Neural progenitor cell (in vitro differentiated cells): ENCODE measurements around the gene CEP89. TPM values are rescaled to one million over a fixed set of nuclear protein-coding genes. Genes with fewer than 3 reads are reported as not detected.
"Not testable (repeated sequence)": the region's sequence is repeated elsewhere in the genome, so short reads cannot be mapped to it uniquely, and the experiment has no call there.

Experiments
- DNase-seq: peaks from one replicate; pipeline ENCODE4 v3.0.0-alpha.2; 2016; ENCODE audit warnings: low spot score
- H2AFZ ChIP-seq: fragments of 200-600 bp; sonication (generic); replicated peaks from 2 replicates; pipeline ENCODE4 v1.6.1; 2016; ENCODE audit warnings: antibody characterized with exemption
- H3F3A ChIP-seq: fragments of 200-600 bp; sonication (generic); 2 replicates; pipeline ENCODE4 v1.6.1; 2016; ENCODE audit warnings: antibody characterized with exemption, low read depth
- H3K27ac ChIP-seq: fragments of 200-600 bp; sonication (generic); 2 replicates; pipeline ENCODE4 v1.5.1; 2016; ENCODE audit warnings: mild to moderate bottlenecking
- H3K27me3 ChIP-seq: fragments of 200-600 bp; sonication (generic); 2 replicates; pipeline ENCODE4 v1.6.1; 2016; ENCODE audit warnings: mild to moderate bottlenecking, moderate library complexity
- H3K36me3 ChIP-seq: fragments of 200-600 bp; sonication (generic); 2 replicates; pipeline ENCODE4 v1.5.1; 2016
- H3K4me1 ChIP-seq: fragments of 200-600 bp; sonication (generic); 2 replicates; pipeline ENCODE4 v1.6.1; 2016; ENCODE audit warnings: mixed run types
- H3K4me2 ChIP-seq: fragments of 200-600 bp; sonication (generic); 2 replicates; pipeline ENCODE4 v1.6.1; 2016
- H3K4me3 ChIP-seq: fragments of 200-600 bp; sonication (generic); 2 replicates; pipeline ENCODE4 v1.5.1; 2016
- H3K79me2 ChIP-seq: fragments of 200-600 bp; sonication (generic); 2 replicates; pipeline ENCODE4 v1.6.1; 2016; ENCODE audit warnings: low read depth
- H3K9ac ChIP-seq: fragments of 200-600 bp; sonication (generic); 2 replicates; pipeline ENCODE4 v1.6.1; 2016
- H3K9me3 ChIP-seq: fragments of 200-600 bp; sonication (generic); 2 replicates; pipeline ENCODE4 v1.5.1; 2016; ENCODE audit warnings: low read depth
- H4K20me1 ChIP-seq: fragments of 200-600 bp; sonication (generic); 2 replicates; pipeline ENCODE4 v1.6.1; 2016; ENCODE audit warnings: low read depth
- H3K27ac Mint-ChIP-seq: 3 replicates; pipeline ENCODE4 v1.8.0; 2021; ENCODE audit warnings: mixed read lengths
- H3K27me3 Mint-ChIP-seq: 2 replicates; pipeline ENCODE4 v1.8.0; 2022; ENCODE audit warnings: low read depth, mild to moderate bottlenecking, inconsistent platforms, moderate library complexity, mixed read lengths; ENCODE audit not compliant: insufficient read depth
- H3K36me3 Mint-ChIP-seq: 3 replicates; pipeline ENCODE4 v1.8.0; 2021; ENCODE audit warnings: mixed read lengths
- H3K4me1 Mint-ChIP-seq: 3 replicates; pipeline ENCODE4 v1.8.0; 2021; ENCODE audit warnings: mixed read lengths
- H3K4me3 Mint-ChIP-seq: 3 replicates; pipeline ENCODE4 v1.8.0; 2021; ENCODE audit warnings: mild to moderate bottlenecking, moderate library complexity, mixed read lengths
- H3K9me3 Mint-ChIP-seq: 3 replicates; pipeline ENCODE4 v1.8.0; 2020; ENCODE audit warnings: mixed read lengths
- EZH2 ChIP-seq: fragments of 200-600 bp; sonication (generic); IDR thresholded peaks from 2 replicates; pipeline ENCODE4 v1.6.1; 2017; ENCODE audit warnings: antibody characterized with exemption, mild to moderate bottlenecking, moderate library complexity
- EZH2phosphoT487 ChIP-seq: fragments of 200-600 bp; sonication (generic); IDR thresholded peaks from 2 replicates; pipeline ENCODE4 v1.6.1; 2017; ENCODE audit warnings: antibody characterized with exemption
- total RNA-seq: library from RNA; depleted of rRNA; stranded (reverse); fragments of >200 nt; gene quantifications from 2 replicates; pipeline ENCODE4 v1.2.3, GENCODE V29; 2015; ENCODE audit warnings: low replicate concordance
- TF ChIP-seq, protein P1 (sequence below): fragments of 200-600 bp; sonication (generic); IDR thresholded peaks from 2 replicates; pipeline ENCODE4 v1.5.1; 2017; ENCODE audit warnings: antibody characterized with exemption, mild to moderate bottlenecking

CEP89 gene
- total RNA-seq, 1 donor from 2014 or later, result 26.1 TPM

DNA sequence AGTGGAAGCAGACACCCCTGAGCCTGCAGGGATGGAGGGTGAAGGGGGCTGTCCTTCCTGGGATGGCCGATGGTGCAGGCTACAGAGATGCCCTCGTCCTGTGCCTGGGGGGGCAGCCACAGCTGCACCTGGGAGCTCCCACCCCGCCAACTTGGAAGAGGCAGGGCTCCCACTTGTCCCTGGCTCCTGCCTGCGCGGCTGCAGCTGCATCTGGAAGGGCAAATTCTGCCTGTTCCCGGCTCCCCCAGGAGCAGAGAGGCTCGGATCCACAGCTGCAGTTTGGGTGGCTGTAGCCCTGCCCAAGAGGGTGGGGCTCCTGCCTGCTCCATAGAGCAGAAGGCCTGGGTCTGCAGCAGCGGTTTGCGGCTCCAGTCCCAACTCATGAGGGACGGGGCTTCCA lies 2.2 kb downstream of the CEP89 start:
- Mint-ChIP-seq H3K27me3 (peaks cover 2% of the 10 kb centered on the region), H3K4me1 (peaks cover 13% of the 10 kb centered on the region), H3K4me3 (no peak overlapping the region), H3K36me3 (peaks cover 12% of the 10 kb centered on the region), H3K9me3 (no peaks in the 10 kb centered on the region), H3K27ac (no peak overlapping the region)
- Histone ChIP-seq H4K20me1 (no peaks in the 10 kb centered on the region), H3K4me3 (no peak overlapping the region), H3K9ac (no peak overlapping the region), H3K36me3 (no peaks in the 10 kb centered on the region), H3K9me3 (no peaks in the 10 kb centered on the region), H3F3A (peaks cover 4% of the 10 kb centered on the region), H3K27me3 (no peaks in the 10 kb centered on the region), H3K4me1 (no peaks in the 10 kb centered on the region), H3K4me2 (no peak overlapping the region), H2AFZ (no peak overlapping the region), H3K79me2 (peaks cover 25% of the 10 kb centered on the region), H3K27ac (no peak overlapping the region)
- TF ChIP-seq, protein P1, sequence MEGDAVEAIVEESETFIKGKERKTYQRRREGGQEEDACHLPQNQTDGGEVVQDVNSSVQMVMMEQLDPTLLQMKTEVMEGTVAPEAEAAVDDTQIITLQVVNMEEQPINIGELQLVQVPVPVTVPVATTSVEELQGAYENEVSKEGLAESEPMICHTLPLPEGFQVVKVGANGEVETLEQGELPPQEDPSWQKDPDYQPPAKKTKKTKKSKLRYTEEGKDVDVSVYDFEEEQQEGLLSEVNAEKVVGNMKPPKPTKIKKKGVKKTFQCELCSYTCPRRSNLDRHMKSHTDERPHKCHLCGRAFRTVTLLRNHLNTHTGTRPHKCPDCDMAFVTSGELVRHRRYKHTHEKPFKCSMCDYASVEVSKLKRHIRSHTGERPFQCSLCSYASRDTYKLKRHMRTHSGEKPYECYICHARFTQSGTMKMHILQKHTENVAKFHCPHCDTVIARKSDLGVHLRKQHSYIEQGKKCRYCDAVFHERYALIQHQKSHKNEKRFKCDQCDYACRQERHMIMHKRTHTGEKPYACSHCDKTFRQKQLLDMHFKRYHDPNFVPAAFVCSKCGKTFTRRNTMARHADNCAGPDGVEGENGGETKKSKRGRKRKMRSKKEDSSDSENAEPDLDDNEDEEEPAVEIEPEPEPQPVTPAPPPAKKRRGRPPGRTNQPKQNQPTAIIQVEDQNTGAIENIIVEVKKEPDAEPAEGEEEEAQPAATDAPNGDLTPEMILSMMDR, result no peak
- TF ChIP-seq EZH2phosphoT487 (no peak), EZH2 (no peak)
- DNase-seq, result no peak

DNA sequence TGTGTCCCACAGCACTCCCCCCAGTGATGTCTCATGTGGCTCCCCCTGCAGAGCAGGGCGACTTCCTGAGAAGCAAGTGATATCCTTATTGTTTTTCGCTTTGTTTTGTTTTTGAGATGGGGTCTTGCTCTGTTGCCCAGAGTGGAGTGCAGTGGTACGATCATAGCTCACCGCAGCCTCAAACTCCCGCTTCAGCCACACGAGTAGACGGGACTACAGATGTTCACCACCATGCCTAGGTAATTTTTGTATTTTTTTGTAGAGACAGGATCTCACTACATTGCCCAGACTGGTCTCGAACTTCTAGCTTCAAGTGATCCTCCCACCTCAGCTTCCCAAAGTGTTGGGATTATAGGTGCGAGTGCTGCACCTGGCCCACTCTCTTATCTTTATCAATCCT lies 5.0 kb downstream of the CEP89 start:
- H3K27ac Mint-ChIP-seq, result no peak overlapping the region
- H3F3A ChIP-seq, result no peaks in the 10 kb centered on the region
- no peak overlapping the region for H3K4me2 ChIP-seq
- peaks cover 2% of the 10 kb centered on the region for H3K27me3 Mint-ChIP-seq
- H3K9me3 Mint-ChIP-seq, result no peaks in the 10 kb centered on the region
- peaks cover 3% of the 10 kb centered on the region for H3K36me3 ChIP-seq
- H2AFZ ChIP-seq, result no peak overlapping the region
- H3K4me3 ChIP-seq, result no peak overlapping the region
- DNase-seq, result no peak
- H3K27me3 ChIP-seq, result no peaks in the 10 kb centered on the region
- TF ChIP-seq, protein P1, result no peak
- no peak for TF ChIP-seq EZH2phosphoT487
- TF ChIP-seq EZH2, result no peak
- H3K27ac ChIP-seq, result no peak overlapping the region
- no peaks in the 10 kb centered on the region for H3K4me1 ChIP-seq
- no peak overlapping the region for H3K9ac ChIP-seq
- H3K36me3 Mint-ChIP-seq, result peaks cover 30% of the 10 kb centered on the region
- no peaks in the 10 kb centered on the region for H4K20me1 ChIP-seq
- H3K4me1 Mint-ChIP-seq, result peaks cover 6% of the 10 kb centered on the region
- H3K79me2 ChIP-seq, result peaks cover 25% of the 10 kb centered on the region
- H3K4me3 Mint-ChIP-seq, result no peak overlapping the region
- no peaks in the 10 kb centered on the region for H3K9me3 ChIP-seq

DNA sequence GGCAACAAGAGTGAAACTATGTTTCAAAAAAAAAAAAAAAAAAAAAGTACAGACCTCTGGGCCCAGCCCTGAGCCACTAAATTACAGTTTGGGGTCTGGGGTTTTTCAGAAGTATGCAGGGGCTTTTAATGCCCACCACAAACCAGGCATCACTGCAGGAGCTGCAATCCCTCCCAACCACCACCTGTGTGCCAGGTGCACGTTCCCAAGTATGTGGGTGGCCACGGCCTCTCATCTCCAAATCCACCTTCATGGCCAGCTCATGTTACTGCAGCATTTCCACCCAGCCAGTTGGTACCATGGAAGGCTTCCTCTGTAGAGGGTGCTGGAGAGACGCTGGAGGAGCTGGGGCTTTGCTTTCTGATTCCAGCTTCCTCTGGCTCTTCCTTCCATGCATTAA lies 26.5 kb downstream of the CEP89 start:
- Histone ChIP-seq H3K36me3 (no peaks in the 10 kb centered on the region), H3K9ac (no peak overlapping the region), H3K27ac (no peak overlapping the region), H4K20me1 (no peaks in the 10 kb centered on the region), H3K79me2 (no peaks in the 10 kb centered on the region), H3K4me3 (no peak overlapping the region), H3F3A (no peaks in the 10 kb centered on the region), H3K4me1 (no peaks in the 10 kb centered on the region), H2AFZ (no peak overlapping the region), H3K27me3 (no peaks in the 10 kb centered on the region), H3K9me3 (no peaks in the 10 kb centered on the region), H3K4me2 (no peak overlapping the region)
- no peak overlapping the region for H3K4me3 Mint-ChIP-seq
- no peak overlapping the region for H3K27ac Mint-ChIP-seq
- H3K27me3 Mint-ChIP-seq, result peaks cover 2% of the 10 kb centered on the region
- H3K36me3 Mint-ChIP-seq, result peaks cover 34% of the 10 kb centered on the region
- no peaks in the 10 kb centered on the region for H3K9me3 Mint-ChIP-seq
- no peak for TF ChIP-seq EZH2phosphoT487
- TF ChIP-seq, protein P1, result no peak
- TF ChIP-seq EZH2, result no peak
- H3K4me1 Mint-ChIP-seq, result no peaks in the 10 kb centered on the region
- DNase-seq, result no peak

DNA sequence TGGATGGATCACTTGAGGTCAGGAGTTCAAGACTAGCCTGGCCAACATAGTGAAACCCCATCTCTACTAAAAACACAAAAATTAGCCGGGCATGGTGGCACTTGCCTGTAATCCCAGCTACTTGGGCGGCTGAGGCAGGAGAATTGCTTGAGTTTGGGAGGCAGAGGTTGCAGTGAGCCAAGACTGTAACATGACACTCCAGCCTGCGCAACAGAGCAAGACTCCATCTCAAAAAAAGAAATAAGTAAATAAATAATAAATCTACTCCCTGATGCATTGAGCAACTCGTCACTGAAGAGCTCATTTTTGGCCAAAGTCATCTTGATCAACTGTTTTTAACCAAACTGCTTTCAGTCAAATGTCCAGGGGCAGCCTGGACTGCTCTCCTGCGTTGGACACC lies 30.5 kb downstream of the CEP89 start:
- H3K9me3 ChIP-seq, H4K20me1 ChIP-seq: not testable (repeated sequence)

More for the DNA sequence above, 30.5 kb downstream of the CEP89 start:
- not testable (repeated sequence) for H3K27me3 ChIP-seq, H3F3A ChIP-seq, H3K79me2 ChIP-seq, H3K27ac Mint-ChIP-seq, H3K4me3 Mint-ChIP-seq, H3K9ac ChIP-seq, H3K4me2 ChIP-seq, H3K27me3 Mint-ChIP-seq, H3K36me3 ChIP-seq, H2AFZ ChIP-seq, H3K9me3 Mint-ChIP-seq, H3K4me1 Mint-ChIP-seq, H3K4me3 ChIP-seq, DNase-seq, H3K27ac ChIP-seq, H3K4me1 ChIP-seq
- peaks cover 26% of the 10 kb centered on the region for H3K36me3 Mint-ChIP-seq
